ENCODE data around the gene LRMDA.

LRMDA gene

GRCh38 chr10:76546411-76546810, 1115.0 kb downstream of the LRMDA start:
- no peaks in the 10 kb centered on the region for H3K27me3 ChIP-seq (ENCODE audit: insufficient read depth, low read depth, severe bottlenecking)
- DNase-seq, result no peak
- no peak overlapping the region for H3K4me3 ChIP-seq (ENCODE audit: low read depth, low read length)
- no peaks in the 10 kb centered on the region for H3K9me3 ChIP-seq (ENCODE audit: severe bottlenecking)
- no peak overlapping the region for H3K27ac ChIP-seq
- no peak for TF ChIP-seq CTCF (IDR thresholded peaks at IDR 0.05; ENCODE audit: low read depth, low read length)
- no peaks in the 10 kb centered on the region for H3K36me3 ChIP-seq

- peak; percentile 85 for DNase-seq
- Histone ChIP-seq H3K4me3 (ENCODE audit: low read depth, low read length) (peak overlapping the region; percentile 33), H3K27me3 (ENCODE audit: insufficient read depth, low read depth, severe bottlenecking) (no peaks in the 10 kb centered on the region), H3K36me3 (no peaks in the 10 kb centered on the region), H3K9me3 (ENCODE audit: severe bottlenecking) (no peaks in the 10 kb centered on the region), H3K27ac (no peak overlapping the region)
- peak; percentile 56 for TF ChIP-seq CTCF (IDR thresholded peaks at IDR 0.05; ENCODE audit: low read depth, low read length)
These were observed 1116.0 kb downstream of the LRMDA start for GRCh38 chr10:76547352-76547972.

GRCh38 chr10:76548716-76549115, 1117.3 kb downstream of the LRMDA start:
- Histone ChIP-seq H3K4me3 (ENCODE audit: low read depth, low read length) (no peak overlapping the region), H3K9me3 (ENCODE audit: severe bottlenecking) (no peaks in the 10 kb centered on the region), H3K27ac (no peak overlapping the region), H3K27me3 (ENCODE audit: insufficient read depth, low read depth, severe bottlenecking) (no peaks in the 10 kb centered on the region), H3K36me3 (no peaks in the 10 kb centered on the region)
- TF ChIP-seq CTCF (IDR thresholded peaks at IDR 0.05; ENCODE audit: low read depth, low read length), result no peak
- DNase-seq, result no peak

GRCh38 chr10:76549171-76549570, 1117.7 kb downstream of the LRMDA start:
- H3K9me3 ChIP-seq (ENCODE audit: severe bottlenecking), result no peaks in the 10 kb centered on the region
- H3K27ac ChIP-seq, result no peak overlapping the region
- H3K36me3 ChIP-seq, result no peaks in the 10 kb centered on the region
- DNase-seq, result no peak
- H3K4me3 ChIP-seq (ENCODE audit: low read depth, low read length), result no peak overlapping the region
- no peak for TF ChIP-seq CTCF (IDR thresholded peaks at IDR 0.05; ENCODE audit: low read depth, low read length)
- H3K27me3 ChIP-seq (ENCODE audit: insufficient read depth, low read depth, severe bottlenecking), result no peaks in the 10 kb centered on the region

GRCh38 chr10:76550806-76551205, 1119.4 kb downstream of the LRMDA start:
- Histone ChIP-seq H3K36me3 (no peaks in the 10 kb centered on the region), H3K4me3 (ENCODE audit: low read depth, low read length) (no peak overlapping the region), H3K27me3 (ENCODE audit: insufficient read depth, low read depth, severe bottlenecking) (no peaks in the 10 kb centered on the region), H3K27ac (no peak overlapping the region), H3K9me3 (ENCODE audit: severe bottlenecking) (no peaks in the 10 kb centered on the region)
- no peak for TF ChIP-seq CTCF (IDR thresholded peaks at IDR 0.05; ENCODE audit: low read depth, low read length)
- peak; percentile 64 for DNase-seq

Data from WERI-Rb-1 (cell line).